ENCODE results near the gene BTRC. TPM values are rescaled to one million over a fixed set of nuclear protein-coding genes. Genes with fewer than 3 reads are reported as not detected.

Gene BTRC
- total RNA-seq, 1 experiment from 2014 or later: 29.1 TPM

GRCh38 chr10:101438881-101439391 is 85.0 kb downstream of the BTRC start (continued):
- TF ChIP-seq CBX3 (IDR thresholded peaks at IDR 0.05; ENCODE audit: low read depth) (no peak), JUND (IDR thresholded peaks at IDR 0.05) (no peak), MAX (IDR thresholded peaks at IDR 0.05) (no peak)

DNA sequence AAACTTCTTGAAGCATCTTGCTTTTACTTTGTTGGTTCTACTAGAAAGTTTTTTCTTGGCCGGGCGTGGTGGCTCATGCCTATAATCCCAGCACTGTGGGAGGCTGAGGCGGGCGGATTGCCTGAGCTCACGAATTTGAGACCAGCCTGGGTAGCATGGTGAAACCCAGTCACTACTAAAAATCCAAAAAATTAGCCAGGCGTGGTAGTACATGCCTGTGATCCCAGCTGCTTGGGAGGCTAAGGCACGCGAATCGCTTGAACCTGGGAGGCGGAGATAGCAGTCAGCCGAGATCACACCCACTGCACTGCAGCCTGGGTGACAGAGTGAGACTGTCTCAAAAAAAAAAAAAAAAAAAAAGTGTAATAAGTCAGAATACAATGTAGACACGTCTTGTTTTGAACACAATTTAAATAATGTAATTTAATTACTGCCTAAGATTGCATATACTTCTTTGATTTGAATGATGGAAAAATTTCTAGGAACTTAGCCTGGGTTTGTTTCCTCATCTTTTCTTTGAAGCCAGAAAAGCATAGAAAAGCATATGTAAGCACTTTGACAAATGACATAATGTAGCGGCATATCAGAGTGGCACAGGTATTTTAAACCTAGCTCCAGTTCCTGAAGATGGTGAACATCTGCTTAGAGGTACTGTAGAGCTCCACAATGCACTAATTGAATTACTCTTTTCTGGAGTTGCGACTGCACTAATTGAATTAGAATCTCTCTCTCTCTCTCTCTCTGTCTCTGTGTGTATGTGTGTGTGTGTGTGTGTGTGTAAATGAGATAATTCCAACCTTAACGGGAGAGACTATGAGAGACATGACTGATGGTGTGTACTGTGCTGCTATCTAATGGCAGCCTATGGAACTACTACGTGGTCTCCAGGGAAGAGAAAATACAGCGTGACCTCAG is 87.8 kb downstream of the BTRC start:
- Histone ChIP-seq H3K9ac (ENCODE audit: low read length) (no peak overlapping the region), H3K4me1 (ENCODE audit: control insufficient read depth in 1 of 2, insufficient read depth in 2 of 2, low read length in 2 of 2) (no peaks in the 10 kb centered on the region), H3K4me3 (replicated peaks in 1 of 2; ENCODE audit: low read depth in 1 of 2, low read length in 2 of 2) (no peak overlapping the region), H4K20me1 (ENCODE audit: insufficient read depth) (no peaks in the 10 kb centered on the region), H3K27me3 (ENCODE audit: insufficient read depth, low read length) (no peaks in the 10 kb centered on the region), H3K79me2 (ENCODE audit: insufficient read depth, low read length) (no peaks in the 10 kb centered on the region; the same call in 1 of the 2 replicates), H3K9me3 (ENCODE audit: control insufficient read depth in 1 of 2, insufficient read depth in 1 of 2, low read depth in 1 of 2, low read length in 2 of 2) (no peaks in the 10 kb centered on the region), H3K4me2 (ENCODE audit: low read length) (no peak overlapping the region), H3K27ac (ENCODE audit: low read depth, low read length) (no peak overlapping the region), H3K9me2 (ENCODE audit: insufficient read depth) (no peaks in the 10 kb centered on the region), H2AFZ (ENCODE audit: low read depth, low read length, poor library complexity, severe bottlenecking) (no peak overlapping the region), H3K36me3 (ENCODE audit: control insufficient read depth in 1 of 2, insufficient read depth in 2 of 2, low read length in 2 of 2) (no peaks in the 10 kb centered on the region)
- peak; percentile 99 for ATAC-seq
- intact Hi-C loops (cut with micrococcal nuclease): loop anchor here (1.0 kb wide), 3 partner anchors 140 to 227 kb away; no protein-coding TSS in a partner anchor
- RAD21 ChIA-PET (ENCODE audit: low non-redundant PET in 1 of 2, low total read pairs in 2 of 2, uncharacterized antibody in 2 of 2, unreplicated experiment in 2 of 2): interaction anchor here (0.7 to 1.6 kb wide), 8 partner anchors 139 to 184 kb away, joined by 3 to 15 read pairs (median 4); no protein-coding TSS in a partner anchor
- peak; percentile 80 for DNase-seq (ENCODE audit: low read depth, low spot score)
- POLR2A ChIA-PET: no interaction called here
- TF ChIP-seq CBX3 (IDR thresholded peaks at IDR 0.05; ENCODE audit: low read depth) (peak; percentile 59), ATF3 (IDR thresholded peaks at IDR 0.05) (no peak), FOSL1 (IDR thresholded peaks at IDR 0.05; ENCODE audit: low read depth) (0 out of 2 replicates have a peak, but pooled peaks have one; percentile 15), CEBPB (IDR thresholded peaks at IDR 0.05; ENCODE audit: low read depth) (no peak; the same call in 1 of the 2 replicates), ZNF274 (IDR thresholded peaks at IDR 0.05; ENCODE audit: low read depth, low read length) (no peak), CTCF (IDR thresholded peaks at IDR 0.05 in 2 of 3, conservative IDR thresholded peaks at IDR 0.05 in 1 of 3; ENCODE audit: borderline replicate concordance in 1 of 3, insufficient read depth in 1 of 3, low read depth in 2 of 3, low read length in 2 of 3) (peak; percentile 78 to 96 (median 84)), MAX (IDR thresholded peaks at IDR 0.05) (no peak), ZFX (IDR thresholded peaks at IDR 0.05) (no peak), RAD21 (IDR thresholded peaks at IDR 0.05; ENCODE audit: low read depth) (peak; percentile 97)
- no TSS peak for BruUV-seq (replicated peaks)
- CTCF ChIA-PET: interaction anchor here (0.6 to 7.4 kb wide), 13 partner anchors 15 to 228 kb away, joined by 3 to 182 read pairs (median 4); no protein-coding TSS in a partner anchor

Data from HCT116 (cell line).